Measurements from ENCODE around the gene WASF2.

WASF2 gene

DNA sequence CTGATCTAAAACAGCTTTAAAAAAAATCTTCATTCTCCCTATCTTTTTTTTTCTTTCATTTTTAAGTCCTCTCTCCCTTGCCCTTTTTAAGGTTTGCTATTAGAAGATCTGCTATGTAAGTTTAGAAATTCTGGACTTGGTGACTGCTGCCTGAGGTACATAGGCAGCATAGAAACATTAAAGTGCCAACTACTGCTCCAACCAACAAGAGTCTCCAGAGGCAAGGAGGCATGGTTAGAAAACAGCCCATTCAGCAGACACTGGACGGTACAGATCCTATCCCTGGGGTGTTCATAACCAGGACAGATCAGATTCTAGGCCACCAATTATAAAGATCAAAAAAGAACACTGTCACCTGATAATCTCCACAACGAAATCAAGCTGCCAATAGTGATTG lies 60.9 kb downstream of the WASF2 start:
- peaks cover 8% of the 10 kb centered on the region for H3K36me3 ChIP-seq (ENCODE audit: low read length)
- H3F3A ChIP-seq (ENCODE audit: insufficient read depth) = 0 out of 2 replicates have a peak, but pooled peaks cover 4% of the 10 kb centered on the region
- H3K9ac ChIP-seq (ENCODE audit: low read length) = no peak overlapping the region
- TF ChIP-seq, protein P1, sequence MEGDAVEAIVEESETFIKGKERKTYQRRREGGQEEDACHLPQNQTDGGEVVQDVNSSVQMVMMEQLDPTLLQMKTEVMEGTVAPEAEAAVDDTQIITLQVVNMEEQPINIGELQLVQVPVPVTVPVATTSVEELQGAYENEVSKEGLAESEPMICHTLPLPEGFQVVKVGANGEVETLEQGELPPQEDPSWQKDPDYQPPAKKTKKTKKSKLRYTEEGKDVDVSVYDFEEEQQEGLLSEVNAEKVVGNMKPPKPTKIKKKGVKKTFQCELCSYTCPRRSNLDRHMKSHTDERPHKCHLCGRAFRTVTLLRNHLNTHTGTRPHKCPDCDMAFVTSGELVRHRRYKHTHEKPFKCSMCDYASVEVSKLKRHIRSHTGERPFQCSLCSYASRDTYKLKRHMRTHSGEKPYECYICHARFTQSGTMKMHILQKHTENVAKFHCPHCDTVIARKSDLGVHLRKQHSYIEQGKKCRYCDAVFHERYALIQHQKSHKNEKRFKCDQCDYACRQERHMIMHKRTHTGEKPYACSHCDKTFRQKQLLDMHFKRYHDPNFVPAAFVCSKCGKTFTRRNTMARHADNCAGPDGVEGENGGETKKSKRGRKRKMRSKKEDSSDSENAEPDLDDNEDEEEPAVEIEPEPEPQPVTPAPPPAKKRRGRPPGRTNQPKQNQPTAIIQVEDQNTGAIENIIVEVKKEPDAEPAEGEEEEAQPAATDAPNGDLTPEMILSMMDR (IDR thresholded peaks at IDR 0.05; ENCODE audit: insufficient read depth, low read length, poor library complexity, severe bottlenecking) = no peak
- TF ChIP-seq EZH2phosphoT487 (conservative IDR thresholded peaks at IDR 0.05; ENCODE audit: low read length) = no peak
- H3K4me2 ChIP-seq (ENCODE audit: low read depth, low read length, poor library complexity, severe bottlenecking) = no peak overlapping the region
- no peak overlapping the region for H2AFZ ChIP-seq (ENCODE audit: low read depth, low read length, severe bottlenecking)
- H3K9me2 ChIP-seq (replicated peaks; ENCODE audit: insufficient read depth, low read length) = no peaks in the 10 kb centered on the region
- H3K4me3 ChIP-seq (ENCODE audit: insufficient read depth, low read length, poor library complexity, severe bottlenecking) = no peak overlapping the region
- H3K79me2 ChIP-seq (ENCODE audit: insufficient read depth, low read length) = peaks cover 65% of the 10 kb centered on the region
- no peaks in the 10 kb centered on the region for H3K9me3 ChIP-seq (ENCODE audit: insufficient read depth, low read length)
- H4K20me1 ChIP-seq (ENCODE audit: low read depth, low read length) = peaks cover 3% of the 10 kb centered on the region; the same call in 1 of the 2 replicates
- no peak overlapping the region for H3K27ac ChIP-seq (ENCODE audit: low read depth, low read length)
- no peaks in the 10 kb centered on the region for H3K27me3 ChIP-seq (ENCODE audit: low read length)

DNA sequence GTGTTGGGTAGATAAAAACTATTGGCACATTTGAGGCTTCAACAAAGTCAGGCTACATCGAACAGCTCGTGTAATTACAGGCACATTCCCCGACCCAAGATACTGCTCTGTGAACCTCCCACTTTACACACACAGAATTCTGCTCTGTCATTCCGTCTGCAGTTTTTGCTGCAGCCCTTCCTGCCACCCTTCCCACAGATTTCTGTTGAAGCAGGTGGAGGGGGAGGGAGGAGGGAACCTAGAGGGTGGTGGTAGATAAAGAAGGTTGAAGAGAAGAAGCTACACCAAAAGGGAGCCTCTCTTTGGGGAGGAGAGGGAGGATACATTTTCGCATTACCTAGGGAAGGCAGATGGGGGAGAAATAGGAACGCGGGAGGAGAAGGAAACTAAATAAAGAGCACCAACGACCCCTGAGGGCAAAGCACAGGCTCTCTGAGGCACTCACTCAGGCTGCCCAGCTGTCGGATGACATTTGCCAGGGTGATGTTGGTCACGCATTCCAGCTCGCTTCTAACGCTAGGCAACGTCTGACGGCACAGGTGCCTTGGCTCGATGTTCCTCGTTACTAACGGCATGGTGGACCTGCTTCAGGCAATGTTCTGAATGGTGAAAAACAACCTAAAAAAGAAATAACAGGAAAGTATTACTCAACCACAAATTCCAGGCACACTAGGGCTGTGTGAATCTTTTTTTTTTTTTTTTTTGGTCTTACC lies 61.5 kb downstream of the WASF2 start:
- TF ChIP-seq, protein P1 (IDR thresholded peaks at IDR 0.05; ENCODE audit: insufficient read depth, low read length, poor library complexity, severe bottlenecking) = no peak
- TF ChIP-seq EZH2phosphoT487 (conservative IDR thresholded peaks at IDR 0.05; ENCODE audit: low read length) = no peak
- Histone ChIP-seq H3K36me3 (ENCODE audit: low read length) (peaks cover 8% of the 10 kb centered on the region), H3K9ac (ENCODE audit: low read length) (no peak overlapping the region), H2AFZ (ENCODE audit: low read depth, low read length, severe bottlenecking) (no peak overlapping the region), H3K79me2 (ENCODE audit: insufficient read depth, low read length) (peaks cover 65% of the 10 kb centered on the region), H3K27ac (ENCODE audit: low read depth, low read length) (no peak overlapping the region), H3K4me3 (ENCODE audit: insufficient read depth, low read length, poor library complexity, severe bottlenecking) (no peak overlapping the region), H4K20me1 (ENCODE audit: low read depth, low read length) (peaks cover 3% of the 10 kb centered on the region; the same call in 1 of the 2 replicates), H3F3A (ENCODE audit: insufficient read depth) (0 out of 2 replicates have a peak, but pooled peaks cover 4% of the 10 kb centered on the region), H3K9me3 (ENCODE audit: insufficient read depth, low read length) (no peaks in the 10 kb centered on the region), H3K9me2 (replicated peaks; ENCODE audit: insufficient read depth, low read length) (no peaks in the 10 kb centered on the region), H3K4me2 (ENCODE audit: low read depth, low read length, poor library complexity, severe bottlenecking) (no peak overlapping the region), H3K27me3 (ENCODE audit: low read length) (no peaks in the 10 kb centered on the region)

DNA sequence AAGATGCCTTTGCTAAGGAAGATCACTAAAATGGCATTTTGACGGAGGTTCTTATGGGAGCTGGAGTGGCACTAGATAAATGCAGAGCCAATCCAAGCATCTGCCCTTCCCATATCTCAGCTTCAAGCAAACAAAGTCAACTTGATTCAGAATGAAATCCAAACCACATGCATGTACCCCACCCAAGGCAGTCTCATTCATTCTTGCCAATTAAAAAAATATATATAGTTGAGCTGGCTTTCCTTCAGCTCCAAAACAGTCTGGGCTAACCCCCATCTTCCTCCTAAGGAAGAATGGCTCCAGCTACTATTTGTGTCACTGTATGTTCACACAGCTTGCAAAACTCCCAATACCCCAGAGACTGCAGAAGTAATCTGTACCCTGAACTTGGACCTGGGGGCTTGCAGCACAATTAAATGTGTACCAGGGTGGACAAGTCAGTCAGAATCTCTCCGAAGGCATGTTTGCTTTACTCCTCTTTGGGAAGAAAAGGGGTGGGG lies 62.1 kb downstream of the WASF2 start:
- H3K9me3 ChIP-seq (ENCODE audit: insufficient read depth, low read length) = no peaks in the 10 kb centered on the region
- H3F3A ChIP-seq (ENCODE audit: insufficient read depth) = 0 out of 2 replicates have a peak, but pooled peaks cover 4% of the 10 kb centered on the region
- peaks cover 61% of the 10 kb centered on the region for H3K79me2 ChIP-seq (ENCODE audit: insufficient read depth, low read length)
- H3K4me3 ChIP-seq (ENCODE audit: insufficient read depth, low read length, poor library complexity, severe bottlenecking) = no peak overlapping the region
- H3K9me2 ChIP-seq (replicated peaks; ENCODE audit: insufficient read depth, low read length) = no peaks in the 10 kb centered on the region
- no peak overlapping the region for H3K4me2 ChIP-seq (ENCODE audit: low read depth, low read length, poor library complexity, severe bottlenecking)
- H2AFZ ChIP-seq (ENCODE audit: low read depth, low read length, severe bottlenecking) = no peak overlapping the region
- H3K27me3 ChIP-seq (ENCODE audit: low read length) = no peaks in the 10 kb centered on the region
- H4K20me1 ChIP-seq (ENCODE audit: low read depth, low read length) = peaks cover 3% of the 10 kb centered on the region; the same call in 1 of the 2 replicates
- H3K36me3 ChIP-seq (ENCODE audit: low read length) = peaks cover 8% of the 10 kb centered on the region
- H3K9ac ChIP-seq (ENCODE audit: low read length) = no peak overlapping the region
- no peak overlapping the region for H3K27ac ChIP-seq (ENCODE audit: low read depth, low read length)
- TF ChIP-seq EZH2phosphoT487 (conservative IDR thresholded peaks at IDR 0.05; ENCODE audit: low read length) = no peak
- TF ChIP-seq, protein P1 (IDR thresholded peaks at IDR 0.05; ENCODE audit: insufficient read depth, low read length, poor library complexity, severe bottlenecking) = no peak

Data from SU-DHL-6 (cell line).